Testis (tissue), 2 donors: ENCODE data around the gene VSNL1.
"Not testable (repeated sequence)": the region's sequence is repeated elsewhere in the genome, so short reads cannot be mapped to it uniquely, and the experiment has no call there.

Source experiments
- POLR2A ChIP-seq: fragments of 450-650 bp; IDR thresholded peaks from one replicate; pipeline ENCODE4 v1.6.1; 2017; ENCODE audit warnings: antibody characterized with exemption, mild to moderate bottlenecking, moderate library complexity
- TF ChIP-seq, protein P1 (sequence below), 3 experiments: fragments of 450-650 bp in 2 of 3; fragments of 200-600 bp in 1 of 3; sonication (generic) in 1 of 3; IDR thresholded peaks; one replicate each; pipeline ENCODE4 v1.5.1; 2016 to 2019; ENCODE audit warnings: antibody characterized with exemption in 3 of 3, mild to moderate bottlenecking in 2 of 3, moderate library complexity in 1 of 3

DNA sequence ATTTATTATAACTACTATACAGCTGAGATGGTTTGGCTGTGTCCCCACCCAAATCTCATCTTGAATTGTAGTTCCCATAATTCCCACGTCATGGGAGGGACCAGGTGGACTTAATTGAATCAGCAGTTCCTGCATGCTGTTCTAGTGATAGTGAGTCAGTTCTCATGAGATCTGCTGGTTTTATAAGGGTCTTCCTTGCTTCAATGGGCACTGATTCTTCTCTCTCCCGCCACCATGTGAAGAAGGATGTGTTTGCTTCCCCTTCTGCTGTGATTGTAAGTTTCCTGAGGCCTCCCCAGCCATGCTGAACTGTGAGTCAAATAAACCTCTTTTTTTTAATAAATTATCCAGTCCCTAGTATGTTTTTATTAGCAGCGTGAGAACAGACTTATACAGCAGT lies 25.2 kb downstream of the VSNL1 start:
- not testable (repeated sequence) for TF ChIP-seq POLR2A
- TF ChIP-seq, protein P1, sequence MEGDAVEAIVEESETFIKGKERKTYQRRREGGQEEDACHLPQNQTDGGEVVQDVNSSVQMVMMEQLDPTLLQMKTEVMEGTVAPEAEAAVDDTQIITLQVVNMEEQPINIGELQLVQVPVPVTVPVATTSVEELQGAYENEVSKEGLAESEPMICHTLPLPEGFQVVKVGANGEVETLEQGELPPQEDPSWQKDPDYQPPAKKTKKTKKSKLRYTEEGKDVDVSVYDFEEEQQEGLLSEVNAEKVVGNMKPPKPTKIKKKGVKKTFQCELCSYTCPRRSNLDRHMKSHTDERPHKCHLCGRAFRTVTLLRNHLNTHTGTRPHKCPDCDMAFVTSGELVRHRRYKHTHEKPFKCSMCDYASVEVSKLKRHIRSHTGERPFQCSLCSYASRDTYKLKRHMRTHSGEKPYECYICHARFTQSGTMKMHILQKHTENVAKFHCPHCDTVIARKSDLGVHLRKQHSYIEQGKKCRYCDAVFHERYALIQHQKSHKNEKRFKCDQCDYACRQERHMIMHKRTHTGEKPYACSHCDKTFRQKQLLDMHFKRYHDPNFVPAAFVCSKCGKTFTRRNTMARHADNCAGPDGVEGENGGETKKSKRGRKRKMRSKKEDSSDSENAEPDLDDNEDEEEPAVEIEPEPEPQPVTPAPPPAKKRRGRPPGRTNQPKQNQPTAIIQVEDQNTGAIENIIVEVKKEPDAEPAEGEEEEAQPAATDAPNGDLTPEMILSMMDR (IDR thresholded peaks at IDR 0.05) = not testable (repeated sequence)
